H1 (cell line): ENCODE measurements around the gene NKAIN2.

Experiments used
- EZH2 ChIP-seq: fragments of 200-600 bp; sonication (generic); IDR thresholded peaks from 2 replicates; pipeline ENCODE4 v1.7.1; 2012; ENCODE audit warnings: low read depth, mild to moderate bottlenecking, moderate library complexity, low read length, inconsistent platforms; ENCODE audit not compliant: severe bottlenecking
- JUN ChIP-seq: IDR thresholded peaks from 2 replicates; pipeline ENCODE4 v1.6.1; 2011; ENCODE audit warnings: low read depth, mild to moderate bottlenecking, improper control_type of control experiment, low read length
- JUND ChIP-seq: IDR thresholded peaks from 2 replicates; pipeline ENCODE4 v1.6.1; 2011; ENCODE audit warnings: mild to moderate bottlenecking, improper control_type of control experiment, low read length
- POLR2A ChIP-seq, 2 experiments: IDR thresholded peaks; 1 replicate in 1 of 2; 2 replicates in 1 of 2; pipeline ENCODE4 v1.6.1; 2011; ENCODE audit warnings: low read depth in 2 of 2, low read length in 2 of 2, mild to moderate bottlenecking in 2 of 2; ENCODE audit errors: control extremely low read depth in 1 of 2
- POLR2AphosphoS5 ChIP-seq: IDR thresholded peaks from 2 replicates; pipeline ENCODE4 v1.6.1; 2011; ENCODE audit warnings: low read depth, low read length
- SAP30 ChIP-seq: fragments of 300-600 bp; sonication (generic); IDR thresholded peaks from 2 replicates; pipeline ENCODE4 v1.7.1; 2012; ENCODE audit warnings: low read length, moderate library complexity, mild to moderate bottlenecking, inconsistent platforms; ENCODE audit not compliant: insufficient read depth, insufficient replicate concordance
- SUZ12 ChIP-seq: fragments of 200-600 bp; sonication (generic); IDR thresholded peaks from 2 replicates; pipeline ENCODE4 v1.6.1; 2012; ENCODE audit warnings: mild to moderate bottlenecking, inconsistent platforms, low read length, moderate library complexity, mixed read lengths
- TF ChIP-seq, protein P1 (sequence below), 3 experiments: IDR thresholded peaks; 1 replicate in 2 of 3; 2 replicates in 1 of 3; pipeline versions ENCODE4 v1.5.1 to v1.6.1; 2011; ENCODE audit warnings: low read length in 3 of 3, mild to moderate bottlenecking in 3 of 3, inconsistent platforms in 2 of 3, low read depth in 1 of 3, moderate library complexity in 1 of 3; ENCODE audit not compliant: insufficient read depth in 1 of 3; ENCODE audit errors: control extremely low read depth in 1 of 3
- TF ChIP-seq, protein P2 (sequence below): IDR thresholded peaks from 2 replicates; pipeline ENCODE4 v1.6.1; 2011; ENCODE audit warnings: low read length, improper control_type of control experiment

DNA sequence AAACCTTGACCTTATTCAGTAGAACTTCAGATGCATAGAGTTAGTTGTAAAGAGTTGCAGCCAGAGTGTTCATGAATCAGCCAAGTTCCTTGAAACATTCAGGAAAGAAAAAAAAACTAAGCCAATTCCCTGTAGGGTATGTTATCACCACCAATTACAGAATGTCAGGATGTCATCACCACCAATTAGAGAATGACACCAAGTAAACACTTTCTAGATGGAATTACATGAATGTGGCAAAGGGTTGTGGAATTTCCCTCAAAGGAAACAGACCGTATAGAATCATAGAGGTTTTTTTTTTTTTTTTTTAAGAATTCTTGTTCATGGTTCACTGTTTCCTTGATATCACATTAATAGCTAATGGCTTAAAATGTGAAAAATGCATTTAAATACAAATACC lies 686.5 kb downstream of the NKAIN2 start:
- TF ChIP-seq POLR2A (IDR thresholded peaks at IDR 0.05; ENCODE audit: control extremely low read depth in 1 of 2, low read depth in 2 of 2, low read length in 2 of 2) (no peak), JUND (no peak), EZH2 (no peak), JUN (no peak), POLR2AphosphoS5 (no peak), SAP30 (no peak), SUZ12 (no peak)
- TF ChIP-seq, protein P1, sequence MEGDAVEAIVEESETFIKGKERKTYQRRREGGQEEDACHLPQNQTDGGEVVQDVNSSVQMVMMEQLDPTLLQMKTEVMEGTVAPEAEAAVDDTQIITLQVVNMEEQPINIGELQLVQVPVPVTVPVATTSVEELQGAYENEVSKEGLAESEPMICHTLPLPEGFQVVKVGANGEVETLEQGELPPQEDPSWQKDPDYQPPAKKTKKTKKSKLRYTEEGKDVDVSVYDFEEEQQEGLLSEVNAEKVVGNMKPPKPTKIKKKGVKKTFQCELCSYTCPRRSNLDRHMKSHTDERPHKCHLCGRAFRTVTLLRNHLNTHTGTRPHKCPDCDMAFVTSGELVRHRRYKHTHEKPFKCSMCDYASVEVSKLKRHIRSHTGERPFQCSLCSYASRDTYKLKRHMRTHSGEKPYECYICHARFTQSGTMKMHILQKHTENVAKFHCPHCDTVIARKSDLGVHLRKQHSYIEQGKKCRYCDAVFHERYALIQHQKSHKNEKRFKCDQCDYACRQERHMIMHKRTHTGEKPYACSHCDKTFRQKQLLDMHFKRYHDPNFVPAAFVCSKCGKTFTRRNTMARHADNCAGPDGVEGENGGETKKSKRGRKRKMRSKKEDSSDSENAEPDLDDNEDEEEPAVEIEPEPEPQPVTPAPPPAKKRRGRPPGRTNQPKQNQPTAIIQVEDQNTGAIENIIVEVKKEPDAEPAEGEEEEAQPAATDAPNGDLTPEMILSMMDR (IDR thresholded peaks at IDR 0.05; ENCODE audit: control extremely low read depth in 1 of 3, insufficient read depth in 1 of 3, low read depth in 1 of 3, low read length in 3 of 3): no peak
- TF ChIP-seq, protein P2, sequence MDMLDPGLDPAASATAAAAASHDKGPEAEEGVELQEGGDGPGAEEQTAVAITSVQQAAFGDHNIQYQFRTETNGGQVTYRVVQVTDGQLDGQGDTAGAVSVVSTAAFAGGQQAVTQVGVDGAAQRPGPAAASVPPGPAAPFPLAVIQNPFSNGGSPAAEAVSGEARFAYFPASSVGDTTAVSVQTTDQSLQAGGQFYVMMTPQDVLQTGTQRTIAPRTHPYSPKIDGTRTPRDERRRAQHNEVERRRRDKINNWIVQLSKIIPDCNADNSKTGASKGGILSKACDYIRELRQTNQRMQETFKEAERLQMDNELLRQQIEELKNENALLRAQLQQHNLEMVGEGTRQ: no peak
